GM23338 (cell line): Measurements from ENCODE around the gene TM2D1.

Source experiments
- CREB1 ChIP-seq: fragments of 250-450 bp; sonication (Bioruptor Pico); IDR thresholded peaks from 2 replicates; pipeline ENCODE4 v1.5.0; 2020; ENCODE audit warnings: low read depth, mild to moderate bottlenecking, moderate library complexity
- CTCF ChIP-seq, 2 experiments: fragments of 200-600 bp in 1 of 2; sonication (generic) in 1 of 2; conservative IDR thresholded peaks; 2 replicates each; pipeline versions ENCODE4 v1.5.1 to v1.6.1; 2016 to 2017; ENCODE audit warnings: antibody characterized with exemption in 2 of 2, low read depth in 2 of 2, mild to moderate bottlenecking in 2 of 2, moderate library complexity in 1 of 2
- EZH2 ChIP-seq: fragments of 200-600 bp; sonication (generic); IDR thresholded peaks from one replicate; pipeline ENCODE4 v1.8.0; 2017; ENCODE audit warnings: antibody characterized with exemption, mild to moderate bottlenecking, low read depth; ENCODE audit not compliant: unreplicated experiment
- EZH2phosphoT487 ChIP-seq: fragments of 200-600 bp; sonication (generic); IDR thresholded peaks from one replicate; pipeline ENCODE4 v1.8.1; 2018; ENCODE audit warnings: antibody characterized with exemption; ENCODE audit not compliant: unreplicated experiment
- NANOG ChIP-seq: IDR thresholded peaks from 2 replicates; pipeline ENCODE4 v1.6.1; 2016; ENCODE audit warnings: antibody characterized with exemption, borderline replicate concordance
- POLR2AphosphoS5 ChIP-seq: IDR thresholded peaks from 2 replicates; pipeline ENCODE4 v1.6.1; 2016; ENCODE audit warnings: antibody characterized with exemption, low read depth
- REST ChIP-seq: IDR thresholded peaks from one replicate; pipeline ENCODE4 v1.6.1; 2018; ENCODE audit warnings: antibody characterized with exemption; ENCODE audit not compliant: unreplicated experiment
- STAT1 ChIP-seq: IDR thresholded peaks from one replicate; pipeline ENCODE4 v1.6.1; 2016; ENCODE audit warnings: antibody characterized with exemption; ENCODE audit not compliant: unreplicated experiment
- ZNF114 ChIP-seq: fragments of 250-450 bp; sonication (Bioruptor Pico); IDR thresholded peaks from 2 replicates; pipeline ENCODE4 v1.5.0; 2020; ENCODE audit warnings: mild to moderate bottlenecking, moderate library complexity

DNA sequence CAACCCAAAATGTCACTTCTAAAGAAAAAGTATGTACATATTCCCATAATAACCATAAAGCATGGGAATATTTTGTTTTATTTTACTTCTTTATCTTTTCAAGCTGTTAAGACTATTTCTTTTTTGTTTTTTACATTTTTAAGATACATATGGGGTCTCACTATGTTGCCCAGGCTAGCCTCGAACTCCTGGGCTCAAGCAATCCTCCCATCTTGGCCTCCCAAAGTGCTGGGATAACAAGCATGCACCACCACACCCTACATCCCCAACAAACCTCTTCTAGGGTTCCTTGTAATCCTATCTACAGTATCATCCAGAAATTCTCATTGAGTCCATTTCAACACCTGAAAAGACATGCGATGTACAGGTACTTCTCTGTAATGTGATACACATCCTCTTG lies 87.5 kb downstream of the TM2D1 start:
- TF ChIP-seq CTCF (conservative IDR thresholded peaks at IDR 0.05; ENCODE audit: low read depth in 2 of 2) (no peak), POLR2AphosphoS5 (no peak), EZH2 (no peak), REST (no peak), EZH2phosphoT487 (no peak), ZNF114 (no peak), CREB1 (CRISPR knock-in tag) (no peak), NANOG (no peak), STAT1 (no peak)
